Measurements from ENCODE around the gene CACNA1A.

GRCh38 chr19:13507053-13507611, 853 bp upstream of the CACNA1A start:
- TF ChIP-seq CTCF (IDR thresholded peaks at IDR 0.05) (no peak), POLR2A (IDR thresholded peaks at IDR 0.05) (no peak)

Measured in esophagus squamous epithelium (tissue), 4 donors.